Activated naive CD4-positive, alpha-beta T cell treated with anti-CD3 and anti-CD28 coated beads, Interleukin-2, amount 50 U/mL, for 72 hours (primary cell): Measurements from ENCODE around the gene MYPN. TPM values are rescaled to one million over a fixed set of nuclear protein-coding genes. Genes with fewer than 3 reads are reported as not detected.
"Not testable (repeated sequence)": the region's sequence is repeated elsewhere in the genome, so short reads cannot be mapped to it uniquely, and the experiment has no call there.

ENCODE experiments used
- ATAC-seq, 2 donors: fragments of 150-1000 bp; cut with Tn5 transposase; 2 replicates each; pipeline ENCODE4 v1.10.0; 2021; ENCODE audit warnings: mild to moderate bottlenecking in 2 of 2, moderate library complexity in 2 of 2
- DNase-seq, 2 donors: peaks; one replicate each; pipeline ENCODE4 v3.0.0; 2021 to 2022; ENCODE audit warnings: low spot score in 2 of 2
- H3K27ac Mint-ChIP-seq, 2 donors: one replicate each; pipeline ENCODE4 v1.8.0; 2022; ENCODE audit warnings: mild to moderate bottlenecking in 2 of 2, mixed read lengths in 2 of 2
- H3K36me3 Mint-ChIP-seq, 2 donors: one replicate each; pipeline ENCODE4 v1.8.0; 2022; ENCODE audit warnings: mixed read lengths in 2 of 2
- H3K9me3 Mint-ChIP-seq, 2 donors: one replicate each; pipeline ENCODE4 v1.8.0; 2022; ENCODE audit warnings: mixed read lengths in 2 of 2
- total RNA-seq, 2 donors: library from RNA; stranded (reverse); gene quantifications; one replicate each; pipeline ENCODE4 v1.2.3, GENCODE V29; 2022

MYPN gene
- total RNA-seq, 2 donors from 2014 or later, result not detected

- Mint-ChIP-seq H3K9me3 (no peaks in the 10 kb centered on the region), H3K36me3 (no peaks in the 10 kb centered on the region), H3K27ac (no peak overlapping the region)
- ATAC-seq, result peak in 1 of 2 donors; percentile 88
- no peak for DNase-seq
Measured at GRCh38 chr10:68145705-68146104, 36.4 kb downstream of the MYPN start.

GRCh38 chr10:68146133-68146532, 36.8 kb downstream of the MYPN start:
- DNase-seq, result no peak
- ATAC-seq, result peak in 1 of 2 donors; percentile 30
- Mint-ChIP-seq H3K9me3 (no peaks in the 10 kb centered on the region), H3K27ac (no peak overlapping the region), H3K36me3 (no peaks in the 10 kb centered on the region)

GRCh38 chr10:68151453-68151852, 42.2 kb downstream of the MYPN start:
- ATAC-seq (peak in 1 of 2 donors; percentile 66), DNase-seq (no peak)
- Mint-ChIP-seq H3K9me3 (no peaks in the 10 kb centered on the region), H3K27ac (peak overlapping the region in 1 of 2 donors; percentile 27), H3K36me3 (no peaks in the 10 kb centered on the region)

GRCh38 chr10:68153473-68154210, 44.4 kb downstream of the MYPN start:
- ATAC-seq (peak; percentile 29 to 70), DNase-seq (no peak)
- Mint-ChIP-seq H3K9me3 (no peaks in the 10 kb centered on the region), H3K36me3 (no peaks in the 10 kb centered on the region), H3K27ac (no peak overlapping the region)

GRCh38 chr10:68154211-68154497, 44.9 kb downstream of the MYPN start:
- Mint-ChIP-seq H3K27ac (no peak overlapping the region), H3K36me3 (no peaks in the 10 kb centered on the region), H3K9me3 (no peaks in the 10 kb centered on the region)
- ATAC-seq (no peak), DNase-seq (no peak)

- no peak for ATAC-seq
- Mint-ChIP-seq H3K9me3 (no peaks in the 10 kb centered on the region), H3K27ac (no peak overlapping the region), H3K36me3 (no peaks in the 10 kb centered on the region)
- no peak for DNase-seq
Measured at GRCh38 chr10:68155615-68156210, 46.4 kb downstream of the MYPN start.

GRCh38 chr10:68156373-68157185, 47.3 kb downstream of the MYPN start:
- H3K9me3 Mint-ChIP-seq, result no peaks in the 10 kb centered on the region
- ATAC-seq, result peak; percentile 46 to 57

GRCh38 chr10:68157522-68157921, 48.2 kb downstream of the MYPN start:
- DNase-seq, ATAC-seq, H3K9me3 Mint-ChIP-seq, H3K27ac Mint-ChIP-seq, H3K36me3 Mint-ChIP-seq: not testable (repeated sequence)

More at GRCh38 chr10:68156373-68157185, 47.3 kb downstream of the MYPN start:
- Mint-ChIP-seq H3K36me3 (no peaks in the 10 kb centered on the region), H3K27ac (no peak overlapping the region)
- DNase-seq, result peak in 1 of 2 donors; percentile 56

- DNase-seq, result no peak
- Mint-ChIP-seq H3K27ac (no peak overlapping the region), H3K9me3 (no peaks in the 10 kb centered on the region), H3K36me3 (no peaks in the 10 kb centered on the region)
- no peak for ATAC-seq
Measured at GRCh38 chr10:68158031-68158430, 48.7 kb downstream of the MYPN start.

GRCh38 chr10:68163735-68164134, 54.4 kb downstream of the MYPN start:
- peak; percentile 78 to 97 for ATAC-seq
- Mint-ChIP-seq H3K27ac (no peak overlapping the region), H3K36me3 (no peaks in the 10 kb centered on the region), H3K9me3 (no peaks in the 10 kb centered on the region)
- no peak for DNase-seq

- DNase-seq, result no peak
- no peak overlapping the region for H3K27ac Mint-ChIP-seq
- ATAC-seq, result no peak
- no peaks in the 10 kb centered on the region for H3K9me3 Mint-ChIP-seq
- no peaks in the 10 kb centered on the region for H3K36me3 Mint-ChIP-seq
Measured at GRCh38 chr10:68165643-68166042, 56.4 kb downstream of the MYPN start.

GRCh38 chr10:68166871-68167585, 57.7 kb downstream of the MYPN start:
- no peaks in the 10 kb centered on the region for H3K36me3 Mint-ChIP-seq
- no peak for DNase-seq
- ATAC-seq, result no peak
- no peaks in the 10 kb centered on the region for H3K9me3 Mint-ChIP-seq
- H3K27ac Mint-ChIP-seq, result no peak overlapping the region

- no peak for DNase-seq
- H3K9me3 Mint-ChIP-seq, result no peaks in the 10 kb centered on the region
- no peaks in the 10 kb centered on the region for H3K36me3 Mint-ChIP-seq
- H3K27ac Mint-ChIP-seq, result no peak overlapping the region
- ATAC-seq, result no peak
Measured at GRCh38 chr10:68167586-68168189, 58.4 kb downstream of the MYPN start.

GRCh38 chr10:68171539-68172080, 62.3 kb downstream of the MYPN start:
- DNase-seq (no peak), ATAC-seq (peak in 1 of 2 donors; percentile 44)
- H3K27ac Mint-ChIP-seq, result no peak overlapping the region
- no peaks in the 10 kb centered on the region for H3K9me3 Mint-ChIP-seq
- no peaks in the 10 kb centered on the region for H3K36me3 Mint-ChIP-seq

- H3K27ac Mint-ChIP-seq, result no peak overlapping the region
Measured at GRCh38 chr10:68172324-68172723, 63.0 kb downstream of the MYPN start.

GRCh38 chr10:68175949-68176348, 66.7 kb downstream of the MYPN start:
- no peaks in the 10 kb centered on the region for H3K9me3 Mint-ChIP-seq
- H3K27ac Mint-ChIP-seq, result no peak overlapping the region
- ATAC-seq (no peak), DNase-seq (no peak)
- H3K36me3 Mint-ChIP-seq, result no peaks in the 10 kb centered on the region

More at GRCh38 chr10:68172324-68172723, 63.0 kb downstream of the MYPN start:
- no peak for DNase-seq
- Mint-ChIP-seq H3K9me3 (no peaks in the 10 kb centered on the region), H3K36me3 (no peaks in the 10 kb centered on the region)
- no peak for ATAC-seq
